Activated CD8-positive, alpha-beta memory T cell treated with anti-CD3 and anti-CD28 coated beads, Interleukin-2, amount 50 U/mL, for 4 hours (primary cell): ENCODE measurements around the gene PCLAF.
"Not testable (repeated sequence)": the region's sequence is repeated elsewhere in the genome, so short reads cannot be mapped to it uniquely, and the experiment has no call there.

Experiments
- DNase-seq: peaks from one replicate; pipeline ENCODE4 v3.0.0-alpha.2; 2020

Gene PCLAF, protein sequence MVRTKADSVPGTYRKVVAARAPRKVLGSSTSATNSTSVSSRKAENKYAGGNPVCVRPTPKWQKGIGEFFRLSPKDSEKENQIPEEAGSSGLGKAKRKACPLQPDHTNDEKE

DNA sequence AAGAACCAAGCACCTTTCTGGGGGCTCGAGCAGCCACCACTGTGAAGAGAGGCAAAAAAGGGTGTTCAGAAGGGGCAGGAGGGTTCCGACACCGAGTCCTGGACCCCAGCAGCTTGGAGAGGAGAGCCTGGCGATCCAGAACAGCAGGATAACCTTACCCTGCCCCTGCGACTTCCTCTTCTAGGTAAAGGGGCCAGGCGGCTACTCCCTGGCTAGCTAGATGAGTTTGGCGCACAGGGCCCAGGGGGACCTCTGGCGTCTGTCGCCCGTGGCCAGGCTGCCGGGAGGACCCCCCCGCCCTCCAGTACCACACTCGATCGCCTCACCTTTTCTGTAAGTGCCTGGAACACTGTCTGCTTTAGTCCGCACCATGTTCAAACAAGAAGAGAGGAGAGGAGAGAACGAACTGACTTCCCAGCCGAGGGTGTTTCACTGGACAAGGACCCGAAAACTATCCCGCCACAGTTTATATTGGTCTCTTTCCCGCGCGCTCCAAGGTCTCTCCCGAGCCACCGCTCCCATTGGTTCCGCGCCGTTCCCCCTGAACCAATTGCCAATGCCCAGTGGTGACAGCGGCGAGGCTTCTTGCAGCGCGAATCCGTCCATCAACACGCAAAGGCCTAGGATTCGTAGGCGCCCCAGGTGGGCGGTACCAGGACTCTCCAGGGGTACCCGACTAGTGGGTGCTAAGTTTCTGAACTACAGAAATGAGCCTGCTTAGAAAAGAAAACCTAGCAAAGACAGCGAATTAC is at the start of gene PCLAF:
Gene PCLAF, minus strand, starts transcription at position 442 of the 752 bp plus-strand sequence. Its CDS starts 70 bp downstream, at position 372.
- peak; percentile 88 for DNase-seq

DNA sequence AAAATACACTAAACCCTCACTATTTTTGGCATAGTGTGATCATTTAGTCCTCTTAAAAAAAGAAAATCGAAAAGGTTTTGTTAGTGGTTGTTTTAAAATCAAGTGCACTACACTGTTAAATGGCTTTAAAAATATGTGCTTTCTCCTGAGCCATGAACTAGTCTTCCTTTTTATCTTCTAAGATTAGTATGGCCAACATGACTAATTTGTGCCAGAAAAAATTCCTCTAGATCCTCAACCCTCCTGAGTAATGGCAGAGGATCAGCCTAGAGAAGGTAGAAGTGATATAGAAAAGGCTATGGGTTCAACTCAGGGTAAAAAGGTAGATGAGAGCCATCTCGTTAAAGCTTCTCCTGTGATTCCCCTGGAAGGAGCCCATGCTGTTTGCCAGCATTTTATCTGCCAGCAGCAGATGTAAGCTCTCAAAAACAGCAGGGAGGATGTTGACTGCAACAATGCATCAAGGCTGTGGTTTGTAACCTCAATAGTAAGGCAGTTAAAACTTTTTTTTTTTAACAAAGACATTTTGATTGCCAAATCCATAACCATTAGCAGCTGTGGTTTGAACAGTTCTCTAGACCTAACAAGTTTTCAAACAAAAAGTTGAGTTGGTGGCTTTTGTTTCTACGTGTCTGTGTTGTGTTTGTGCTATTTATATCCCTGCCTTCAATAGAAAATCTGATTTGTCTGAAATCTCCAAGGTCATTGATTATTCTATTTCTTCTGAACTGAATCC is 48.9 kb upstream of the PCLAF start:
- DNase-seq = peak; percentile 19

DNA sequence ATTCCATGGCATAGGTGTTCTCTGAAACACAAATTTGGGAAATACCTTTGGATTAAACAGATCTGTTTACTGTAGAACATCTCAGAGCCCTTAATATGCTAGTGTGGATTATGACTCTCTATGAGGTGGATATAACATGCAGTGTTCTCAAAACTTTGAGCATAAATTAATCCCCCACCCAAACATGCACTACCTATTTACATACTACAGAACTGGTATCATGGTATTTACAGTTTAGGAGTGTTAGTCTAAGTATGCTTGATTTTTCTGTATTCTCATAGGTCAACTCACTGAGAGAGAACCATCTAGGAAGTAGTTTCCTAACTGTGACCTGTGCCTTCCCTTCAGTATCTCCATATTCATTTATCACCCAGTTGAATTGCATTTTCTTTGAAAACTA is 48.2 kb upstream of the PCLAF start:
- DNase-seq = no peak

DNA sequence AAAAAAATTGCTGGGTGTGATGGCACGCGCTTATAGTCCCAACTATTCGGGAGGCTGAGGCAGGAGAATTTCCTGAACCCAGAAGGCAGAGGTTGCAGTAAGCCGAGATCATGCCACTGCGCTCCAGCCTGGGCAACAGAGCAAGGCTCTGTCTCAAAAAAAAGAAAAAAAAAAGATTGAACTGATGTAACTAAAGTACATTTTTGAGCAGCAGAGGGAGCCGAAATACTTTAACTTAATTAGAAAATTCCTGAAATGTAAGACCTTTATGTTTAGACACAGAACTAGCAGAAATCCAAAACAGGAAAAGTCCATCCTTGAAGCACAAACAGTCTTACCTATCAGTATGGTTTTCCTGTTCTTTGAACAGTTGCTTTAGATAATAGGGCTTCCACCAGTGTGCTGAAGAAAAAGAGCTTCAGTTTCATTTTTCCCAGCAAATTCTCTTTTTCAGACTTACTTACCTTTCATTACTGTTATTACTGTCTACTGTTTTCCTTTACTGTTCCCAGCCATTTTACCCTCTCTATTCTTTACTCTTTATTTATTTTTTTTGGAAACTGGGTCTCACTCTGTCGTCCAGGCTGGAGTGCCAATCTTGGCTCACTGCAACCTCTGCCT is 45.7 kb upstream of the PCLAF start:
- no peak for DNase-seq

DNA sequence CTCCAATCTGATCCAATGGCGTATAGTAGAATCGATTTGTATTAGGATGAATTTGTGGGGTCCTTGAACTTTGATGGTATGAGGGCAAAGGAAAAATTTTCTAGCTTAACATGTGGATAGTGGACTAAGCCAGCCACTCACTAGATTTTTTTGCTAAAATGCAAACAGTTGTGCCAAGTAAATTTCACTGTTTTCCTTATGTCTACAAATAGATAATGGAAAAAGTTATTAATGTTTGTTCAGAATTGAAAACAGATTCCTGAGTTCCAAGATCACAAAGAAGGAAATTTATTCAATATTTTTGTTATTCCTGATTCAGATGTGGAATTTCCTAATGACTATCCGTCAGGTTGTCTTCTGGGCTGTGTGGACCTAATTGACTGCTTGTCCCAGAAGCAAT is 44.0 kb upstream of the PCLAF start:
- no peak for DNase-seq

DNA sequence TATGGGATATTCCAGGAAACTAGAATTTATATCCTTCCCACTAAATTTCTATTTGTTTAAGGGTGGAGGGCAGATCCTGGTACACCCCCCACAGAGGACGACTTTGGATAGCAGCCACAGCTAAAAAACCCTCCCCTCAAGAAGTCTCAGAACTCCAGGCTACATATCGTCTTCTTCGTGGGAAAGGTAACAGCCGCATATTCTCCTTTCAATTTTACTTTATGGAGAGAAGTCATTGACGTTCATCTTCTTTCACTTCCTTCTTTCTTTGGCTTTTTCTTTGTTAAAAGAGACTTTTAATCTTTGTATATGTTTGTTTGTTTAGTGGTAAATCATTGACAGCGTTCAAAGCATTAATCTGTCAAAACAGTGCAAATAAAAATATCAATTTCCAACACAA is 42.7 kb upstream of the PCLAF start:
- DNase-seq = no peak

DNA sequence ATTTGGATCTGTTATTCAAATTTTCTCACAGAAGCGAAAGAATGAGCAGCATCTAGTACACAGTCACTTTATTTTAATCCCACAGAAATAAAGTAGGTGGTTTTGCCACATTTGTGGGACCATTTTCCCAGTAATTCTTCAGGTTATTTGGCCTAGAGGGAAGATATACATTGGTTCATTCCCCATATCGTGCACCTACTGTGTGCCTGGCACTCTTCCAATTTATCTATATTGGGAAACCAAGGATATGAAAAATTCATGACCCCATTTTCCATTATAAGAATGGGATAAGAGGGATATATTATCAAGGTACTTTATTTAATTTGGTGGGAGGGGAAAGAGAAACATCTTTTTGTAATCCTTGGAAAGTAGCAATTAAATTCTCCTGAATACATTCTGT is 41.5 kb upstream of the PCLAF start:
- DNase-seq = no peak

DNA sequence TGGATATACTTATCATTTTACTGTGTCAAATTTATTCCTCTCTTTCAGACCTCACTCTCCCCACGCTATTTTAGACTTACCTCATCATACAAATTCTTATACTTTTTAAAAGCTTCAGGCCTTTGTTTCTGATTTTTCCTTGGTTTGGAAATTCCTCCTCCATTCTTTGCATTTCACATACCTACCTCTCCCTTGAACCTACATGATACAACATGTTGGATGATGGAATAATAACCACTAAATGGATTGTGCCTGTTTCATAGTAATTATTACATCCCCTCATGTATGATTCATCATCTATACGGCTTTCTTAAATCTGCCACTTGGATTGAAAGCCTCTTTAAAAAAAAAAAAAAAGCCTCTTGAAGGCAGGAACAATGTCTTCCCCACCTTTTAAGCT is 31.0 kb upstream of the PCLAF start:
- no peak for DNase-seq

DNA sequence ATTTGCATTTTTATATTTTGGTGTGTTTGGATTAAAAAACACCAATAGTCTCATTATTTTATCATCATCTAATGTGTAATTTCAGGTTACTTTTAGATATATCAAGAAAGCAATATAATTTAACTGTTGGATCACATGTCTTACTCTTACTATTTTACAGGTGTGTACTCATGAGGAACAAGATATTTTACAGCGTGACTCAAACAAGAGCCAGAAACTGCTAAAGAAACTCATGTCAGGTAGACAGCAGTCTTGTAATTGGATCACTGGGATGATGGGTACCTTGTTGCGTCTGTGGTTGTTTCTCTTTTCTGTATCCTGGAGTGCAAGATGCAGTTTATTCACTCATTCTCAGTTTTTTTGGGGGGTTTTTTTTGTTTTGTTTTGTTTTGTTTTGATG is 19.3 kb upstream of the PCLAF start:
- DNase-seq = no peak

DNA sequence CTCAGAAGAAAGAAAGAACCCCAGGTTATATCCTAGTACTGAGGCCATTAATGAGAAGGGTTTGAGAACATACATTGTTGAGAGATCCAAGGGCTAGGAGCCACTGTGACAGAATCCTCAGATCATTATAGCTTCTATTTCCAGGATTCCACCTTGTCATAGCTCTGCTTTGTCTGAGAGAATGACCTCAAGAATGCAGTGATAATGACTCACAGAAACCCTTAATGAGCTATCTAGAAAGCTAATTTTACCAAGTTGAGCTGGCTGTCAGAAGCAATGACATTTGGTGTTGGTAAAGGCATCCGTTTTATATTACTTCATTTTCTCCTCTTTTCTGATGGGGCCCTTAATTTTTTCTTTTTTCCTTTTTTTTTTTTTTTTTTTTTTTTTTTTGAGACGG is 17.3 kb upstream of the PCLAF start:
- no peak for DNase-seq

DNA sequence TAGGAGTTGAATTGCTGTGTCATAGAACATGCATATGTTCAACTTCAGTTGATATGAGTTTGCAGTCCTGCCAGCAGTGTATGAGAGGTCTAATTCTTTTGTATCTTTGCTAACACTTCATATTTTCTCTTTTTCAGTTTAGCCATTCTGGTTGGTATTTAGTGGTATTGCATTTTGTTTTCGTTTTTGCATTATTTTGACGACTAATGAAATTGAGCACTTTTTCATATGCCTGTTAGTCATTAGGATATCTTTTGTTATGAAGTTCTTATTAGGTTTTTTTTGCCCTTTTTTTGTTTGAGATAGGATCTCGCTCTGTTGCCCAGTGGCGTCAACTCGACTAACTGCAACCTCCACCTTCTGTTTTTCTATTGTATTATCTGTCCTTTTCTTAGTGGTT is 15.5 kb upstream of the PCLAF start:
- DNase-seq = no peak

DNA sequence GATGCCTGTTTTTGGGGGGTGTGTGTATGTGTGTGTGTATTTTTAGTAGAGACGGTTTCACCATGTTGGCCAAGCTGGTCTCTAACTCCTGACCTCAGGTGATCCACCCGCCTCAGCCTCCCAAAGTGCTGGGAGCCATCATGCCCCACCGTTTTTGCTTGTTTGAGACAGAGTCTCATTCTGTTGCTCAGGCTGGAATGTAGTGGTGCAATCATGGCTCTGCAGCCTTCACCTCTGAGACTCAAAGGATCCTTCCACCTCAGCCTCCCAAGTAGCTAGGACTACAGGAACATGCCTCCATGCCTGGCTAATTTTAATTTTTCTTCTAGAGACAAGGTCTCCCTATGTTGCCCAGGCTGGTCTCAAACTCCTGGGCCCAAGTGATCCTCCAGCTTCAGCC is 11.2 kb upstream of the PCLAF start:
- DNase-seq = not testable (repeated sequence)

DNA sequence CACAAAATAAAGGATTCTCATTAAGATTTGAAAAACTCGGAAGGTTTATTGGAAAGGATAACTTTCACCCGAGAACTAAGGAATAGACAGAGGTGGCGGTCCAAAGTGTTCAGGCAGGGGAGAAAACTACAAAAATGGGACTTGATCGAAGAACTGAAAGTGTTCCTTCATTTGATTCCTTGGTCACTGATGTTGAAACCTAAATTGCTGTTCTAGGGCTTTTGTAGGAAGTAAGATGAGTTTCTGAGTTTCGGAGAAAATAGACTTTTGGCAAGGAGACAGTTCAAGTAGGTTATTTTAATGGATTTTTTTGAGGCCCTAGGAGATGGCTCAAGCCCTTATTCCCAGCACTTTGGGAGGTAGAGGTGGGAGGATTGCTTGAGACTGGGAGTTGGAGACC is 7.8 kb upstream of the PCLAF start:
- no peak for DNase-seq

DNA sequence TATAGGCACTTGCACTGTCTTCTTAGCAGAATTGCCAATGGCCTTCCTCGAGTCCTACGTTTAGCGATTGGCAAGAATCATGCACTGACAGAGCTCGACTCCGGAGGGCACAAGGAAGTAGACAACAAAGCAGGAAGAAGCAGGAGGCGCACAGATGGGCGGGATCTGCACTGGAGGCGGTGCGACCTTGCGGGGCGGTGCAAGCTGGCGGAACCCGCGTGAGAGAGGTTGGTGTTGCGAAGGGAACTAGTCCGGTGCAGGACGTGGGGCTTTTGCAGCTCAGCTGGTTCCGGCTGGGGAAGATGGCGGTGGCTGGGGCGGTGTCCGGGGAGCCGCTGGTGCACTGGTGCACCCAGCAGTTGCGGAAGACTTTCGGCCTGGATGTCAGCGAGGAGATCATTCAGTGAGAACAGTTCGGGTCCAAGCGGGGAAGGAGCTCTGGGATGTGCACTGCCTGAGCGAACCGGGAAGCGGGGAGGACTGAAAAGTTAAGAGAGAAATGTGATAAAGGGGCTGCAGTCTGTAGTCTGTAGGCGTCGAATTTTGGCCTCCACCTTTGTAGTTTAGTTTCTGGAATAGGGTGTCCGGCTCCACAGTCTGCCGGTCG is 6.4 kb upstream of the PCLAF start, which contains the start of gene TRIP4:
Gene TRIP4, plus strand, starts transcription at position 275 of the 607 bp plus-strand sequence. Its CDS starts 28 bp downstream, at position 303.
- DNase-seq = peak; percentile 94

DNA sequence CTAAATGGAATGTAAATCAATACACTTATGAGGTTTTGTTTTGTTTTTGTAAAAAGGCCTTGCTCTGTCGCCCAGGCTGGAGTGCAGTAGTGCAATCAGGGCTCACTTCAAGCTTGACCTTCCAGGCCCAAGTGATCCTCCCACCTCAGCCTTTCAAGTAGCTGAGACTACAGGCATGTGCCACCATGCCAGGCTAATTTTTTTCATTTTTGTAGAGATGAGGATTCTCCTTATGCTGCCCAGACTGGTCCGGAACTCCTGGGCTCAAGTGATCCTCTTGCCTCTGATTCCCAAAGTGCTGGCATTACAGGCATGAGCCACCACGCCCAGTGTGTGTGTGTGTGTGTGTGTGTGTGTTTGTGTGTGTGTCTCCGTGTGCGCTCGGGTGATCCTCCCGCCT is 5.0 kb upstream of the PCLAF start:
- no peak for DNase-seq

DNA sequence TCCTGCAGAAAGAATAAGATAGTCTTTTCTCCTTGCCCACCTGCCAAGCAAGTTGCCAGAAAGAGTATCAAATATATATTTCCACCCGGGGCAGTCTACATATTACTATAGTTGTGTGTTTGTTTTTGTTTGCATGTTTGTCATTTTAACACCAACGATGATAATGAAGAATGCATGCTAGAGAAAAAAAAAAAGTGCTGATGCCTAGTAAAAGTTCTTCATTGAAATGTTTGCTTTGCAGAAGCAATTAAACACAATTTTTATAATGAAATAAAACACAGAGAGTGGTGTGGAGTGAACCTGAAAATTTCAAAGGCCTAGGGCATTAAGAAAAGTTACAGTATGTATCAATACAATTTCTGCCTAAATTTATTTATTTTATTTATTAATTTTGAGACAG is 2.5 kb upstream of the PCLAF start:
- no peak for DNase-seq

DNA sequence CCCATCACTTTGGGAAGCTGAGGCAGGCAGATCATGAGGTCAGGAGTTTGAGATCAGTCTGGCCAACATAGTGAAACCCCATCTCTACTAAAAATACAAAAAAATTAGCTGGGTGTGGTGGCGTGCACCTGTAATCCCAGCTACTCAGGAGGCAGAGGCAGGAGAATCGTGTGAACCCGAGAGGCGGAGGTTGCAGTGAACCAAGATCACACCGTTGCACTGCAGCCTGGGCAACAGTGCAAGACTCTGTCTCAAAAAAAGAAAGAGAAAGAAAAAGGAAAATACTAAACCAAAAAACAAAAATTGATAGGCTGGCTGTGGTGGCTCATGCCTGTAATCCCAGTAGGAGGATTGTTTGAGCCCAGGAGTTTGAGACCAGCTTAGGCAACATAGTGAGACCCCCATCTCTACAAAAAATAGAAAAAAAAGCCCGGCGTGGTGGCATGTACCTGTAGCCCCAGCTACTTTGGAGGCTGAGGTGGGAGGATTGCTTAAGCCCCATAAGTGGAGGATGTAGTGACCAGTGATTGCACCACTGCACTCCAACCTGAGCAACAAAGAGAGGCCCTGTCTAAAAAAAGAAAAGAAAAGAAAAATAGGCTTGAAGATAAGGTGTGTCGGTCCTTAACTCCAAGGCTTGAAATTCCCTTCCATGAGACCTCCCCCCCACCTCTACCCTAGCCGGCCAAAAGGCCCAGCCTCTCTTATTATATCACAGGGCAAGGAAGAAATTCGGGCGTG is 941 bp downstream of the PCLAF start:
- not testable (repeated sequence) for DNase-seq

DNA sequence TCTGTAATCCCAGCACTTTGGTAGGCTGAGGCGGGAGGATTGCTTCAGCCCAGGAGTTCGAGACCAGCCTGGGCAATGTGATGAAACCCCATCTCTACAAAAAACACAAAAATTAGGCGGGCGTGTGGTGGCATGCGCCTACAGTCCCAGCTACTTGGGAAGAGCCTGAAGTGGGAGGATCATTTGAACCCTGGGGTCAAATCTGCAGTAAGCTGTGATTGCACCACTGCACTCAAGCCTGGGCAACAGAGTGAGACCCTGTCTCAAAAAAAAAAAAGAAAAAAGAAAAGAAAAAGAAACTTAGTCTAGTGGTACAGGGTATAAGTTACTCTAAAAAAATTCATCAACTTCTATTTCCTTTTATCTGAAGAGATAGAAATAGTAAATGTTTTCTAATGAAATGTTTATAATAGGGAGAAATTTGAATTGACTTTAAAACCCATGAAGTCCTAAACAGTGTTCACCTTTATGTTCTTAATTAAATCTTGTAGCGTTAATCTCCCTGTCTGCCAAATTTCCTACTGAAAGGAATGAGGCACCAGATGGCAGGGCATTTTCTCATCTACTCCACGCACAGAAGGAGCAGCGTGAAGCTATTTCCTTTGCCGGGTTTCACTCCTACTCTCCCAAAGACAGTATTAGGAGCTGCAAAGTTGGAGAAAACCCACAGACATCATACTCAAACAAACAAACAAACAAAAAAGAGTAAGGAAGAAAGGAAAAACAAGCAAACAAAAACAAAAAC is 1.9 kb downstream of the PCLAF start:
- DNase-seq = no peak

DNA sequence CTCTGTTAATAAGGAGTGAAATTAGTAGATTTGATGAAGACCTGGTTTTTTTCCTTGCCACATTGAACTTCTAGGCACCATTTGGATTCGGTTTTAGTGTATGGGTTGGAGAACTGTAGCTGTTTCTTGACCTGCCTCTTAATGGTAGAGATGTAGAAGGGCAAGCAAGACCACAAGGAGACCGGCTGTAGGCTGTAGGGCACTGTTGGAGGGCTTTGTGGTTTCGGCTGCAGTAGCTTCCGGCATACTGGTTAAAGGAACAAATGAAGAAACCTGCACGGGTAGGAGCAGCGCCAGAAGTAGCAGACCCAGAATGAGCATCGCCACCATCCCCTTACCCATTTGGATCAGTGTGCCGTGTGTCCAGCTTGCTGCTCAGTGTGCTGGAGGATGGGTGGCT is 7.9 kb downstream of the PCLAF start:
- no peak for DNase-seq

DNA sequence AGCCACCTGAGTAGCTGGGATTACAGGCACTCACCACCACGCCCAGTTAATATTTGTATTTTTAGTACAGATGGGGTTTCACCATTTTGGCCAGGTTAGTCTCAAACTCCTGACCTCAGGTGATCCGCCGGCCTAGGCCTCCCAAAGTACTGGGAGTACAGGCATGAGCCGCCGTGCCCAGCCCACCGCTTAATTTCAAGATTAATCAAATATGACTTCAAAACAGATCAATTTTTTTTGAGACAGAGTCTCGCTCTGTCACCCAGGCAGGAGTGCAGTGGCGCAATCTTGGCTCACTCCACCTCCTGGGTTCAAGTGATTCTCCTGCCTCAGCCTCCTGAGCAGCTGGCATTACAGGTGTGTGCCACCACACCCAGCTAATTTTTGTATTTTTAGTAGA is 9.9 kb downstream of the PCLAF start:
- not testable (repeated sequence) for DNase-seq

DNA sequence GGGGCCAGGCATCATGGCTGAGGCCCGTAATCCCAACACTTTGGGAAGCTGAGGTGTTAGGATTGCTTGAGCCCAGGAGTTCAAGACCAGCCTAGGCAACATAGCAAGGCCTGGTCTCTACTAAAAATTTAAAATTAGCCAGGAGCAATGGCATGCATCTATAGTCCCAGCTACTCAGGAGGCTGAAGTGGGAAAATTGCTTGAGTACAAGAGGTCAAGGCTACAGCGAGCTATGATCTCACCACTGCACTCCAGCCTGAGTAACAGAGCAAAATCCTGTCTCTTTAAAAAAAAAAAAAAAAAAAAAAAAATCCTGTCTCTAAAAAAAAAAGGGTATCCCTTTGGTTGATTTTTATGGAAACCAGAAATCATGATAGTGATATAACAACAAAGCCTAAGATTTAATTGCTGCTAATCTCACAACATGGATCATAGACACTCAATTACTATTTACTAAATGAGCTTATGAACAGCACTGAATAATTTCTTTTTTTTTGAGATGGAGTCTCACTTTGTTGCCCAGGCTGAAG is 12.1 kb downstream of the PCLAF start:
- DNase-seq = no peak

DNA sequence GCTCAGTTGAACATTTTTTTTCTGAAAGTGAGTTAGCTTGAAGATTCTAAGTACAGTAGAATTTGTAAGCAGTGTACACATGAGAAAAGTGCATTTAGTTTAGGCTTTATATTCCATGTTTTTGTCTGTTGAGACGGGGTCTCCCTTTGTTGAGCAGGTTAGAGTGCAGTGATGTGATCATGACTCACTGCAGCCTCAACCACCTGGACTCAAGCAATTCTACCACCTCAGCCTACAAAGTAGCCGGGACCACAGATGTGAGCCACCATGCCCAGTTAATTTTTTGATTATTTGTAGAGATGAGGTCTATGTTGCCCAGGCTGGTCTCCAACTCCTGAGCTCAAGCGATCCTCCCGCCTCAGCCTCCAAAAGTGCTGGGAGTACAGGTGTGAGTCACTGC is 20.0 kb downstream of the PCLAF start:
- no peak for DNase-seq
